GM12878 (cell line): ENCODE measurements around the gene BCL2L12. TPM values are rescaled to one million over a fixed set of nuclear protein-coding genes. Genes with fewer than 3 reads are reported as not detected.

ENCODE experiments used
- ATAC-seq: fragments of 200-7000 bp; cut with Tn5 transposase; 3 replicates; pipeline ENCODE4 v1.9.1; 2020; ENCODE audit warnings: mild to moderate bottlenecking, moderate library complexity
- BruUV-seq: library from RNA; stranded (reverse); fragments of 400-500 nt; replicated peaks from 2 replicates; lab custom pipeline; 2021; lab: Mats Ljungman, UMichigan
- CTCF ChIA-PET: fragments of 300-600 bp; sonication (Branson Sonifier 250); formaldehyde crosslinking; extraction: SDS; loops from one replicate; lab custom pipeline; 2021; ENCODE audit warnings: inconsistent platforms; lab: Yijun Ruan, JAX
- POLR2A ChIA-PET: fragments of 350-600 bp; formaldehyde crosslinking; extraction: SDS; loops from one replicate; lab custom pipeline; 2021; ENCODE audit warnings: inconsistent platforms; lab: Charles Lee
- RAD21 ChIA-PET: fragments of 300-600 bp; sonication (Branson Sonifier 250); formaldehyde crosslinking; loops from one replicate; lab custom pipeline; 2023; ENCODE audit warnings: antibody characterized with exemption; ENCODE audit not compliant: unreplicated experiment; lab: Charles Lee
- SMC1A ChIA-PET: fragments of 300-600 bp; sonication (Branson Sonifier 250); formaldehyde crosslinking; loops from one replicate; lab custom pipeline; 2023; ENCODE audit not compliant: unreplicated experiment, uncharacterized antibody; lab: Charles Lee
- DNase-seq: peaks from one replicate; pipeline ENCODE4 v3.0.0-alpha.2; 2011; ENCODE audit warnings: low read depth, low spot score
- FAIRE-seq: peaks from 3 replicates; lab custom pipeline; 2011; peaks lifted over from hg19 to GRCh38; lab: Jason Lieb, UNC
- H2AFZ ChIP-seq: 2 replicates; pipeline ENCODE4 v1.6.0; 2011; ENCODE audit warnings: low read depth, low read length, control low read depth; ENCODE audit not compliant: control insufficient read depth
- H3K27ac ChIP-seq: 2 replicates; pipeline ENCODE4 v1.5.1; 2011; ENCODE audit warnings: control low read depth; ENCODE audit not compliant: control insufficient read depth, insufficient read depth
- H3K27me3 ChIP-seq, 2 experiments: replicated peaks in 1 of 2; 2 replicates each; pipeline versions ENCODE4 v1.6.0 to v1.6.1; 2011; ENCODE audit warnings: low read length in 1 of 2; ENCODE audit not compliant: control insufficient read depth in 2 of 2, insufficient read depth in 2 of 2
- H3K36me3 ChIP-seq, 2 experiments: 2 replicates each; pipeline ENCODE4 v1.5.1; 2011; ENCODE audit warnings: low read length in 1 of 2; ENCODE audit not compliant: control insufficient read depth in 2 of 2, insufficient read depth in 2 of 2
- H3K4me1 ChIP-seq: 2 replicates; pipeline ENCODE4 v1.6.1; 2011; ENCODE audit warnings: mild to moderate bottlenecking, low read length, moderate library complexity, mixed read lengths; ENCODE audit not compliant: control insufficient read depth, insufficient read depth
- H3K4me2 ChIP-seq: 2 replicates; pipeline ENCODE4 v1.6.0; 2011; ENCODE audit warnings: control low read depth; ENCODE audit not compliant: control insufficient read depth, insufficient read depth
- H3K4me3 ChIP-seq: fragments of 200-600 bp; sonication (generic); 2 replicates; pipeline ENCODE4 v1.5.1; 2016
- H3K79me2 ChIP-seq: 2 replicates; pipeline ENCODE4 v1.6.0; 2011; ENCODE audit warnings: low read length; ENCODE audit not compliant: control insufficient read depth, insufficient read depth
- H3K9ac ChIP-seq: 2 replicates; pipeline ENCODE4 v1.8.0; 2011; ENCODE audit warnings: low read length, control low read depth, mixed read lengths; ENCODE audit not compliant: control insufficient read depth, insufficient read depth
- H3K9me3 ChIP-seq: replicated peaks from 3 replicates; pipeline ENCODE4 v1.5.1; 2011; ENCODE audit warnings: mild to moderate bottlenecking, low read length; ENCODE audit not compliant: control insufficient read depth, insufficient read depth
- H4K20me1 ChIP-seq: 2 replicates; pipeline ENCODE4 v1.6.0; 2011; ENCODE audit not compliant: control insufficient read depth, insufficient read depth
- ATF7 ChIP-seq: fragments of 450-650 bp; IDR thresholded peaks from 2 replicates; pipeline ENCODE4 v1.6.1; 2016; ENCODE audit warnings: low read depth, mild to moderate bottlenecking
- CHD2 ChIP-seq: IDR thresholded peaks from 2 replicates; pipeline ENCODE4 v1.6.1; 2011; ENCODE audit warnings: low read depth, low read length, improper control_type of control experiment, borderline replicate concordance
- HDGF ChIP-seq: fragments of 450-650 bp; IDR thresholded peaks from 2 replicates; pipeline ENCODE4 v1.6.1; 2016; ENCODE audit warnings: antibody characterized with exemption
- IKZF1 ChIP-seq: fragments of 450-650 bp; conservative IDR thresholded peaks from 2 replicates; pipeline ENCODE4 v1.6.1; 2017; ENCODE audit warnings: antibody characterized with exemption, mild to moderate bottlenecking
- LARP7 ChIP-seq: fragments of 450-650 bp; IDR thresholded peaks from 2 replicates; pipeline ENCODE4 v1.6.1; 2017; ENCODE audit warnings: mild to moderate bottlenecking
- MAX ChIP-seq: IDR thresholded peaks from 2 replicates; pipeline ENCODE4 v1.6.1; 2012; ENCODE audit warnings: low read depth, low read length, improper control_type of control experiment
- MEF2B ChIP-seq: fragments of 450-650 bp; IDR thresholded peaks from 2 replicates; pipeline ENCODE4 v1.6.1; 2018; ENCODE audit warnings: mild to moderate bottlenecking, moderate library complexity; ENCODE audit not compliant: partially characterized antibody, poor library complexity, severe bottlenecking
- NBN ChIP-seq: fragments of 450-650 bp; IDR thresholded peaks from 2 replicates; pipeline ENCODE4 v1.6.1; 2016
- NFIC ChIP-seq: IDR thresholded peaks from 2 replicates; pipeline ENCODE4 v1.6.1; 2012; ENCODE audit warnings: low read depth, mild to moderate bottlenecking, inconsistent platforms, low read length, moderate library complexity
- NFYA ChIP-seq: IDR thresholded peaks from 2 replicates; pipeline ENCODE4 v1.6.1; 2011; ENCODE audit warnings: low read depth, mild to moderate bottlenecking, low read length, improper control_type of control experiment, borderline replicate concordance
- PAX5 ChIP-seq: IDR thresholded peaks from 2 replicates; pipeline ENCODE4 v1.6.1; 2011; ENCODE audit warnings: low read depth, low read length, borderline replicate concordance
- POU2F2 ChIP-seq: IDR thresholded peaks from 3 replicates; pipeline ENCODE4 v1.6.1; 2011; ENCODE audit warnings: low read depth, mild to moderate bottlenecking, low read length, borderline replicate concordance
- RB1 ChIP-seq: fragments of 450-650 bp; formaldehyde crosslinking; IDR thresholded peaks from 2 replicates; pipeline ENCODE4 v1.6.1; 2017; ENCODE audit warnings: mild to moderate bottlenecking, borderline replicate concordance
- RELB ChIP-seq: fragments of 450-650 bp; IDR thresholded peaks from 2 replicates; pipeline ENCODE4 v1.6.1; 2017; ENCODE audit warnings: low read depth, mild to moderate bottlenecking, moderate library complexity
- SIN3A ChIP-seq: IDR thresholded peaks from 2 replicates; pipeline ENCODE4 v1.6.1; 2012; ENCODE audit warnings: low read depth, low read length, improper control_type of control experiment
- SREBF1 ChIP-seq: IDR thresholded peaks from 2 replicates; pipeline ENCODE4 v1.6.1; 2012; ENCODE audit warnings: mild to moderate bottlenecking, low read length
- SRF ChIP-seq, 2 experiments: IDR thresholded peaks; 2 replicates each; pipeline ENCODE4 v1.6.1; 2011; ENCODE audit warnings: low read depth in 2 of 2, low read length in 2 of 2, mild to moderate bottlenecking in 1 of 2, moderate library complexity in 1 of 2
- STAT1 ChIP-seq: fragments of 450-650 bp; conservative IDR thresholded peaks from 2 replicates; pipeline ENCODE4 v1.6.1; 2014; ENCODE audit warnings: antibody characterized with exemption, mild to moderate bottlenecking
- STAT3 ChIP-seq: IDR thresholded peaks from 2 replicates; pipeline ENCODE4 v1.6.1; 2011; ENCODE audit warnings: low read depth, low read length, improper control_type of control experiment
- TAF1 ChIP-seq: IDR thresholded peaks from 2 replicates; pipeline ENCODE4 v1.6.1; 2011; ENCODE audit warnings: mild to moderate bottlenecking, low read depth, low read length, borderline replicate concordance
- ZZZ3 ChIP-seq: IDR thresholded peaks from 2 replicates; pipeline ENCODE4 v1.6.1; 2011; ENCODE audit warnings: low read depth; ENCODE audit not compliant: control insufficient read depth, insufficient read length
- WGBS: methylation state at CpG from one replicate; pipeline ENCODE4 v1.1.6; 2016; ENCODE audit warnings: low lambda C conversion rate; ENCODE audit not compliant: insufficient replicate concordance, insufficient coverage; ENCODE audit errors: missing lambda C conversion rate; 5-methylcytosine and 5-hydroxymethylcytosine counted together
- in situ Hi-C: fragments of 300-500 bp; cut with MboI; formaldehyde crosslinking; loops from 9 replicates; pipeline ENCODE4 v1.14.3; 2018; ENCODE audit warnings: mixed read lengths
- intact Hi-C: fragments of 100-400 bp; cut with micrococcal nuclease; formaldehyde crosslinking; loops from one replicate; pipeline ENCODE4 v1.14.2; 2022; ENCODE audit not compliant: unreplicated experiment
- polyA plus RNA-seq, 11 experiments: library from polyadenylated mRNA; depleted of rRNA in 4 of 11; unstranded in 6 of 11; stranded (reverse) in 5 of 11; fragments of >200 nt; fragmentation: Nextera tagmentation in 4 of 11; fragmentation: Illumina TruSeq in 1 of 11; extraction: Ambion mirVana in 4 of 11; extraction: Trizol in 1 of 11; gene quantifications; 1 replicate in 1 of 11; 2 replicates in 10 of 11; pipeline versions ENCODE4 v1.2.1 to v1.2.3, GENCODE V29; 2011 to 2016; ENCODE audit warnings: inconsistent platforms in 2 of 11, missing spikeins in 2 of 11, low read depth in 1 of 11
- total RNA-seq, 4 experiments: library from RNA; depleted of rRNA in 3 of 4; stranded (reverse); fragments of >200 nt in 3 of 4; fragmentation: Illumina TruSeq in 1 of 4; extraction: Trizol in 1 of 4; gene quantifications; 2 replicates each; pipeline versions ENCODE4 v1.2.1 to v1.2.3, GENCODE V29; 2013 to 2021

BCL2L12 gene
- total and polyA plus RNA-seq, 10 of the 15 experiments (the other 5 are each of a cell fraction or from before 2014, with no cell fraction given), result 1.8 to 143 (median 50.4) TPM

GRCh38 chr19:49676136-49676783 is 10.5 kb downstream of the BCL2L12 start (continued):
- TF ChIP-seq ATF7 (peak; percentile 100), RELB (peak; percentile 96), SIN3A (peak; percentile 33; the same call in 1 of the 2 replicates), LARP7 (peak; percentile 41; the same call in 1 of the 2 replicates), NBN (peak; percentile 97), TAF1 (peak; percentile 93), HDGF (peak; percentile 68; the same call in 1 of the 2 replicates), POU2F2 (peak; percentile 50; the same call in 1 of the 3 replicates), CHD2 (no peak), RB1 (peak; percentile 82; the same call in 1 of the 2 replicates)

- 1% methylated on average over 34 of the region's 34 CpGs for WGBS
- Histone ChIP-seq H3K4me3 (peak overlapping the region; percentile 100), H3K79me2 (peaks cover 44% of the 10 kb centered on the region), H2AFZ (no peak overlapping the region), H3K9ac (peak overlapping the region; percentile 98), H3K4me2 (no peak overlapping the region), H3K36me3 (peaks cover 2 to 5% of the 10 kb centered on the region in 2 experiments), H3K27ac (peak overlapping the region; percentile 99), H3K9me3 (no peaks in the 10 kb centered on the region), H3K4me1 (peaks cover 36% of the 10 kb centered on the region), H3K27me3 (no peaks in the 10 kb centered on the region), H4K20me1 (peaks cover 11% of the 10 kb centered on the region)
- ChIA-PET CTCF (interaction anchor here (1.1 to 10.5 kb wide), 7 partner anchors 11 to 203 kb away, joined by 3 to 130 read pairs (median 24); partner anchors contain the start of genes BCL2L12, IRF3, PRR12 and RRAS), RAD21 (interaction anchor here (0.6 to 8.6 kb wide), 14 partner anchors 12 to 226 kb away, joined by 3 to 131 read pairs (median 5); partner anchors contain the start of genes AP2A1, BCL2L12, IRF3 and NOSIP), POLR2A (interaction anchor here (0.6 to 11.2 kb wide), 22 partner anchors 11 to 432 kb away, joined by 3 to 200 read pairs (median 4); partner anchors contain the start of genes AP2A1, BCL2L12, IRF3 and NOSIP), SMC1A (interaction anchor here (0.5 to 2.7 kb wide), 11 partner anchors 13 to 308 kb away, joined by 3 to 11 read pairs (median 3); partner anchors contain the start of genes NOSIP, PRR12, PRRG2 and RPS11)
- in situ Hi-C loops, result no loop called here
- FAIRE-seq, result no peak
- intact Hi-C loops, result loop anchor here (1.0 to 5.0 kb wide), 4 partner anchors 37 to 190 kb away; partner anchors contain the start of genes PNKP, RPS11 and RRAS
- ATAC-seq, result peak; percentile 72
- no TSS peak for BruUV-seq
- peak; percentile 99 for DNase-seq
- 0 out of 2 replicates have a peak, but pooled peaks have one; percentile 15 for TF ChIP-seq SREBF1
- no peak for TF ChIP-seq STAT3
- no peak for TF ChIP-seq PAX5
- peak; percentile 93; the same call in 1 of the 2 replicates for TF ChIP-seq CHD2
- no peak for TF ChIP-seq NBN
- no peak for TF ChIP-seq NFIC
- TF ChIP-seq IKZF1, result no peak
- no peak for TF ChIP-seq MAX
- TF ChIP-seq SRF (IDR thresholded peaks at IDR 0.05; ENCODE audit: low read depth in 2 of 2, low read length in 2 of 2), result no peak
- no peak for TF ChIP-seq ZZZ3
- peak; percentile 99 for TF ChIP-seq MEF2B
- peak; percentile 35 for TF ChIP-seq NFYA
- TF ChIP-seq STAT1, result no peak
These were observed 11.1 kb downstream of the BCL2L12 start for GRCh38 chr19:49676784-49677230.
